Activated CD4-positive, alpha-beta T cell treated with anti-CD3 and anti-CD28 coated beads, Interleukin-2, Interleukin-4, amounts not matched to agents 100 ng/mL and 50 ng/mL, durations not matched to agents 16 hours and 8 hours (primary cell): ENCODE measurements around the gene HMGXB4.
"Not testable (repeated sequence)": the region's sequence is repeated elsewhere in the genome, so short reads cannot be mapped to it uniquely, and the experiment has no call there.

ENCODE experiments used
- DNase-seq: peaks from one replicate; pipeline ENCODE4 v3.0.0-alpha.2; 2020; ENCODE audit warnings: low spot score

The HMGXB4 gene, protein sequence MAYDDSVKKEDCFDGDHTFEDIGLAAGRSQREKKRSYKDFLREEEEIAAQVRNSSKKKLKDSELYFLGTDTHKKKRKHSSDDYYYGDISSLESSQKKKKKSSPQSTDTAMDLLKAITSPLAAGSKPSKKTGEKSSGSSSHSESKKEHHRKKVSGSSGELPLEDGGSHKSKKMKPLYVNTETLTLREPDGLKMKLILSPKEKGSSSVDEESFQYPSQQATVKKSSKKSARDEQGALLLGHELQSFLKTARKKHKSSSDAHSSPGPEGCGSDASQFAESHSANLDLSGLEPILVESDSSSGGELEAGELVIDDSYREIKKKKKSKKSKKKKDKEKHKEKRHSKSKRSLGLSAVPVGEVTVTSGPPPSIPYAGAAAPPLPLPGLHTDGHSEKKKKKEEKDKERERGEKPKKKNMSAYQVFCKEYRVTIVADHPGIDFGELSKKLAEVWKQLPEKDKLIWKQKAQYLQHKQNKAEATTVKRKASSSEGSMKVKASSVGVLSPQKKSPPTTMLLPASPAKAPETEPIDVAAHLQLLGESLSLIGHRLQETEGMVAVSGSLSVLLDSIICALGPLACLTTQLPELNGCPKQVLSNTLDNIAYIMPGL

DNA sequence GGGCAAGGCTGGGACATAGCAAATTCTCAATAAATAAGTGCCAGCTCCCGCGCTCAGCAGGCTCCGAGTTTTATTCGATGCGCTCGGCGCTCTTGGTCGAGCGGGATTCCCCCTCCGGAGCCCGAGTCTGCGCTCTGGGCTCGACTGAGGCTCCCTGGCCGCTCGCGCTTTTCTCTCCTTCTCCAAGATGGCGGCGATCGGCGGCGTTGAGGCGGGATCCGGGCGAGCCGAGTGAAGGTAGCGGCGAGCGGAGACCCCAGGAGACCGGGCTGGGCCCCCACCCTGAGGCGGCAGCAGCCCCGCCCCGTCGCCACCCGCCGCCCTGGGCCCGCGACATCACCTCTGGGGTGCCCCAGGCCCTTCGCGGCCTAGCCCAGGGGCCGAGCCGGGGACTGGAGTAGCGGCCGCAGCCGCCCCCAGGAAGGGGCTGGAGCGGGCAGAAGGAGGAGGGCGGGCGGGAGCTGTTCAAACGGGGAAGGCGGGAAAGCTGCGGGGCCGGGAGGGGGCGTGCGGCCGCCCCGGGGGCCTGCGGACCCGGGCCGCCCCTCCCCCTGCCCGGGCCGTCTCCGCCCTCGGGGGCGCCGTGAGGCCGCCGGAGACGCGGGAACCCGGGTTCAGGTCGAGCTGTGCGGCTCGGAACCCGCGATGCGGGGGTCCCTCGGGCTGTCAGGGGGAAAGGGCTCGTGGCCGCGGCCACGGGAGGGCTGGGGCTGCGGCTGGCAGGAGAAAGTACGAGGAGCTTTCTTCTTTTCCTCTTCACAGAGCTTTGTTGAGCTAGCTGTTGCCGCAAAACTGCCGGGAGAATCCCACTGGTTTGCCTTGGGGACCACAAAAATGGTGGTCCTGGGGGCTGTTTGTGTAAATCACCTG lies at the start of gene HMGXB4:
Gene HMGXB4, plus strand, starts transcription at position 173 of the 870 bp plus-strand sequence. CDS start 4,898 bp downstream, outside the sequence.
- peak; percentile 90 for DNase-seq

DNA sequence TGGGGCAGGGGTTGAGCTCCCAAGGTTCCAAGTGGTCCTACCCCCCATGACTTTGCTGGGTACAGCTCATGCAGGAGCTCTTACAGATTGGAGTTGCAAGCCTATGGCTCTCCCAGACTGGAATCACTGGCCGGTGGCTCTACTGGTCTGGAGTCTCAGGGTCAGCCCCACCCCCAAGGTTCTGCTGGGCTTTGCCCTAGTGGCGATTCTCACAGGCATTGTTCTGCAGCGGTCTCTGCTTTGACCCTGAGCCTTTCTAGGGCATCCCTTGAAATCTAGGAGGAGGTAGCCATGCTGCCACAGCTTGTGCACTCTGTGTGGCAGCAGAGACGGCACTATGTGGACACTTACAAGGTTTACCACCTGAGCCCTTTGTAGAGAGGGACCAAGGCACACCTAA lies 49.3 kb upstream of the HMGXB4 start:
- no peak for DNase-seq

DNA sequence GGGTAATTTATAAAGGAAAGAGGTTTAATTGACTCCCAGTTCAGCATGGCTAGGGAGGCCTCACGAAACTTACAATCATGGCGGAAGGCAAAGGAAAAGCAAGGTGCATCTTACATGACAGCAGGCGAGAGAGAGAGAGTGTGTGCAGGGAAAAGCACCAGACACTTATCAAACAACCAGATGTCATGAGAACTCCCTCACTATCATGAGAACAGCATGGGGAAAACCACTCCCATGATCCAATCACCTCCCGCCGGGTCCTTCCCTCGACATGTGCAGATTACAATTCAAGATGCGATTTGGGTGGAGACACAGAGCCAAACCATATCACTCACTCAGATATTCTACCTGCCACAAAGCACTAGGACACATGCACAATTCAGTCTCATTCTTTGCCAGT lies 48.1 kb upstream of the HMGXB4 start:
- no peak for DNase-seq

DNA sequence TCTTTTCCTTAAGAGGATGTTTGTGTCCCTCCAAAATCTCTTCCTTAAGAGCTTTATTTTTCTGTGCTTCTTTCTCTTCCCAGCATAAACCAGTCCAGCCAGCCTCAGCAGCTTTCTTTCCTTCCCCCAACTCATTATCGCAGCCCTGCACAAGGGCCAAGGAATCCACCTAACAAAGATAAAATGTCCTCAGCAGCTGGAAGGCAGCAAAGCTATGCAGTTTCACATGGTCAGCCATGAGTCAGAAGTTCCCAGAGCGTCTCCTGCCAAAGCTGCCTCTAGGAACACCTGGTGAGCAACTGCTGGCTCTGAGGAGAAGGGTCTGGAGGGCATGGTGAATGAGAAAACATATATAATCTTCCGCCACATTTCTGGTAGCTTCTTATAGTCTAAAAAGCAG lies 45.3 kb upstream of the HMGXB4 start:
- DNase-seq = no peak

DNA sequence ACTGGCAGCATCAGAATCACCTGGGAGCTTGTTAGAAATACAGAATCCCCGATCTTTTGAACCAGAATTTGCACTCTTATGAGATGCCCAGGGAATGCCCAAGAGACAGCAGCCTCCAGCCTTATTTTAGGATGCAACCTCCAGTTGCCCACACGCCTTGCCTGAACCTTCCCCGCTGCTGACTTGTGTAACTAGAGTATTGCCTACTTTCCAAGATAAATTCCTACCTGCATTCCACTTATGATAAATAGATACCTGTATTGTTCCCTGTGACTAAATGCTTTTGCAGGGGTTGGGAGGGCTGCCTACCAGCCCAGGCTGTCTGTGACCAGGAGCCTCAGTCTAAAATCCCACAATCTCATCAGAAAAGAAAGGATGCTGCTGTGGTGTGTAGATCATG lies 44.3 kb upstream of the HMGXB4 start:
- DNase-seq = no peak

DNA sequence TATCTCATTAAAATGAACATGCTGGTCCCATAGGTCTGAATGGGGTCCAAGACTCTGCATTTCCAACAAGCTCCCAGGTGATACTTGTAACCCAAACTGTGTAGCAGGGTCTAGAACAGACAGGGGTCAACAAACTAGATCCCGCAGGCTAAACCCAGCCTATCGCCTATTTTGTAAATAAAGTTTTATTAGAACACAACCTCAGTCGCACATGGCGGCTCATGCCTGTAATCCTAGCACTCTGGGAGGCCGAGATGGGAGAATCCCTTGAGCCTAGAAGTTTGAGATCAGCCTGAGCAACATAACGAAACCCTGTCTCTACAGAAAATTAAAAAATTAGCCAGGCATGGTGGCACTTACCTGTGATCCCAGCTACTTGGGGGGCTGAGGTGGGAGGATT lies 42.3 kb upstream of the HMGXB4 start:
- no peak for DNase-seq

DNA sequence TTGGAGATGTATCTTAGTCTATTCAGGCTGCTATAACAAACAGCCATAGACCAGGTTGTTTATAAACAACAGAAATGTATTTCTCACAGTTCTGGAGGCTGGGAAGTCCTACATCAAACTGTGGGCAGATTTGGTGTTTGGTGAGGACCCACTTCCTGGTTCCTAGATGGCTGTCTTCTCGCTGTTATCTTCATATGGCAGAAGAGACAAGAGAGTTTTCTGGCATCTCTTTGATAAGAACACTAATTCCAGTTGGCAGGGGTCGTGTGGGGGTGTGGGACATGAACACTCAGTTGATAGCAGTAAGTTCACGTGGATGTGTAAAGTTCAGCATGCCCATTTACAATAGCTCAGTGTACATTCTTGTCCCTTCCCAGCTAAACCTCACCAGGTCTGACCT lies 41.3 kb upstream of the HMGXB4 start:
- no peak for DNase-seq

DNA sequence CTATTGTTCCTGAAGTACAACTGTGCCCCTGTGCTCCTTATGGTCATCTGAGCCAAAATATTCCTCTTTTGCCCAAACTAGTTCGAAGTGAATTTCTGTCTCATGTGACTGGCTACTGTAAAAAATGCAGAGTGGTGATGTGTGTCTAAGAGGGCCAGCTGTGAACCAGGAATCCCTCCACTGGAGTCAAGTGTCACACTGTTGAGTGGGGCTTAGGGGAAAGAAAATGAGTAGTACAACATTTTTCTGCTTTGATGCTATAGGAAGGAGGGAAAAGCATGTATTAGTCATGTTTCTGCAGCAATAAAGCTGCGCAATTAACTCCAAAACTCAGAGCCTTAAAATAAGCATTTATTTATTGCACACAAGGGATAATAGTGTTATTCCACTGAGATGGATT lies 39.8 kb upstream of the HMGXB4 start:
- DNase-seq = no peak

DNA sequence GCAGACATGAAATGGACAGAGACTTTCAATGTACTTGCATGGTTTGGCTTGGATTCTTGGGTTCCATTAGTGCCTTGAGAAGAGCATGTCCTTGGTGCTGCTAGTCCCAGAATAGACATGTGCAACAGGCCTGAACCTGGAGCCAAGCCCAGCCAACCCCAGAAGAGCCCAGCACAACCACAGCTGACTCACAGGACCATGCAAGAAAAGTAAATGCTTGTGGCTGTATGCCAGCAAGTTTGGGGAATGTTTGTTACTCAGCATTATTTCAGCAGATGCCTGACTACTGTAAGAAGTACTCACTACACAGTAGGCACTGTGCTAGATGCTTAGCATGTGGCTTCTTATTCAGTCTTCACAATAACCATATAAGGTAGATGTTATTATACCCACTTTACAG lies 39.2 kb upstream of the HMGXB4 start:
- DNase-seq = no peak

DNA sequence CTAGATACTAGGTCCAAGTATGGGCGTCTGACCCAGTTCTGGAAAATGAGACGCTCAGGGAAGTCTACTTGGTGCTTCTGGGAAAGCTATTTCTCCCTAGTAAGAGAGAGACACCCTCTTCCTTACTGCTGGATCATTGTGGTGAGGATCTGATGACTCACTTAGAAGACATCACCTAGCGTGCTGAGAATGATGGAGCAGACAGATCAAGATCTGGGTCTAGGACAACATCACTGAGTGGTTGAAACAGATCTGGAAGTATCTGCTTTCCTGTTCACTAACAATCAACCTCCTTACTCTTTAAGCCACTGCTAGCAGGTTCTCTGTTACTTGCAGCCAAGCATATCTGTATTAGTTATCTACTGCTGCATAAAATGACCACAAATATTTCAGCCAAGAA lies 38.3 kb upstream of the HMGXB4 start:
- DNase-seq = no peak

DNA sequence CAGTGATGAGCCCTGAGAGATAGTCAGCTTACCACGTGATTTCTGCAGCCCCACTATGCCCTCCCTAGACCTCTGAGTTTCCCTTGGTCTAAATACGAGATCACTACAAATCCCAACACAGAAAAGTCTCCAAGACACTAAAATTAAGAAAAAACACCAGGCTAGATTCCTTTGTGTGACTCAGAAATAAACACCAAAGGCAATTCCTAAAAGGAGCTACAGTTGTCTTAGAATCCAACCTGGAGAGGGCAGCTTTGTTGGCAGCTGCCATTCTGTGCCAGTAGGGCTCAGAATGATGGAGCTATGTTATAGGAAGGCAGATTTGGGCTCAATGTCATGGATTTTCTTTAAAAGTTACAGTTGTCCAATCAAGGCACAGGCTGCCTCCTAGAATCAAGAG lies 37.1 kb upstream of the HMGXB4 start:
- no peak for DNase-seq

DNA sequence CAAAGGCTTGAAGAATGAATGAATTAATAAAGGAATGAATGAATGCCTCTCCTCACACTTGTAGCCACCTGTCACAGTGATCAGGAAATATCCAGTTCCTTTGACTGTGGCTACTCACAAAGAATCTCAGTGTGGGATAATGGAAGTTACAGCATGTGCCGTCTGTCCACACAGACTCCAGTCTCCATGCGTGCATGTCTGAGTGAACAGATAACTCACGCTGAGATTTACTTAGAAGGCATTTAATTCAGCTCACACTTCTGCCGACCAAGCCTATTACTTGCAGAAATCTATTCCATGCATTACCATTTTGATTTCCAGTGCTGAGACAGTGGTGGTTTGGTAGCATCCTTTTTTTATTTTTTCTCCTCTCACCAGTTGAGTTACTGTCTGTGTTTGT lies 32.3 kb upstream of the HMGXB4 start:
- DNase-seq = no peak

DNA sequence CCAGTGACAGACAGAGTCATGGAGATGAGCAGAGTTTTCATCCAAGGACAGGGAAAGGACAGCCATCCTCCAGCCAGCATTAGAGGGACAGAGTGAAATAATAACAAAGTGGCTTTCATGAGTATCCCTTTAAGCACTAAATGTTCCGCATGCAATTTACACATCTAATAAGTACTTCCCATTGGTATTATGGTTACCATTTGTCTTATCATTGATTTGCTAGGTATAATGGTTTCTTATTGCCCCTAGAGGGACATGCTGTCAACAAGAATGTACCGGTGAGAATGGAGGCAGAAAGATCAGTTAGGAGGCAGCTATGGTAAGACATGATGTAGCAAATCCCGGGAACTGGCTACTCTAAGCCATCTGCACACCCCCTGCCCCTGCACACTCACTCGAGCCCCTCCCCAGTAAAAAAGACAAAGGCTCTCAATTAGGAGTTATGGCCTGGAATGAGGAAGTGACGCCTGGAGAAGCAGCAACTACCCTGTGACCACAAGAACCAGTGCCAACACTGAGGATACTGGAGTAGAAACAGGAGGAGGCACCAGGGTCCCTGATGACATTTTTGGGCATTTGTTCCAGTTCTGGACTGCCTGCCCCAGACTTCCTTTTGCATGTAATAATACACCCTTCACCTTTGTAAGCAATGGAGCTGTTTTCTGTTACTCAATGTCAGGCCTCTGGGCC lies 30.2 kb upstream of the HMGXB4 start:
- DNase-seq = no peak

DNA sequence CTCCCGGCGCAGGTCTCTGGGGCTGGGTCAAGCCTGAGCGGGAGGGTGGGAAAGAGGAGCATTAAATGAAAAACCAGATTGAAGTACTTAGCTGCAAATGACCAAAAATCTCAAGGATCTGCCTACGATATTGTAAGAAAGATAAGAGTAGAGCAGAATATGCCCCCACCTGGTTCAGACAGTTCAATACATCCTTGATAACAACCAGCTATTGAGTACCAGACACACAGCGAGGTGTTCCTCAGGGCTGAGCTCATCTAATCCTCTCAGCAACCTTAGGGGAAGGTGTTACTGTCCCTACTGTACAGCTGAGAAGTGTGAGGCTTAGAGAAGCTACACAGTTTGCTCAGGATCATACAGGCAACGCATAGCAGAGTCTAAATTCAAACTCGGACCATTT lies 27.4 kb upstream of the HMGXB4 start:
- DNase-seq = no peak

DNA sequence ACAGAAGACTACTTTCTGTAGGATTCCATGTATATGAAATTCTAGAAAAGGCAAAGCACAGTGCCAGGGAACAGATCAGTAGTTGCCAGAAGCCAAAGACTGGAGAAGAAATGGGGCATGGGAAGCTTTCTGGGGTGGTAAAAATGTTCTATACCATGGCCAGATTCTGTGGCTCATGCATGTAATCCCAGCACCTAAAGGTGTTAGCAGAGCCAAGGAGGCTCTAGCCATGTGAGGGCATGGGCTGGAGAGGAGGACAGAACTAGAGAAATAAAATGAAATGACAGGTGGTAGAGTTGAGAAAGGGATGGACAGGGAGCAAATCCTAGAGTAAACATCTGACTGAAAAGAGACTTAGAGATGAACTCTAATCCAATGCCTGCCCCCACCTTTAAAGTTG lies 26.9 kb upstream of the HMGXB4 start:
- DNase-seq = no peak

DNA sequence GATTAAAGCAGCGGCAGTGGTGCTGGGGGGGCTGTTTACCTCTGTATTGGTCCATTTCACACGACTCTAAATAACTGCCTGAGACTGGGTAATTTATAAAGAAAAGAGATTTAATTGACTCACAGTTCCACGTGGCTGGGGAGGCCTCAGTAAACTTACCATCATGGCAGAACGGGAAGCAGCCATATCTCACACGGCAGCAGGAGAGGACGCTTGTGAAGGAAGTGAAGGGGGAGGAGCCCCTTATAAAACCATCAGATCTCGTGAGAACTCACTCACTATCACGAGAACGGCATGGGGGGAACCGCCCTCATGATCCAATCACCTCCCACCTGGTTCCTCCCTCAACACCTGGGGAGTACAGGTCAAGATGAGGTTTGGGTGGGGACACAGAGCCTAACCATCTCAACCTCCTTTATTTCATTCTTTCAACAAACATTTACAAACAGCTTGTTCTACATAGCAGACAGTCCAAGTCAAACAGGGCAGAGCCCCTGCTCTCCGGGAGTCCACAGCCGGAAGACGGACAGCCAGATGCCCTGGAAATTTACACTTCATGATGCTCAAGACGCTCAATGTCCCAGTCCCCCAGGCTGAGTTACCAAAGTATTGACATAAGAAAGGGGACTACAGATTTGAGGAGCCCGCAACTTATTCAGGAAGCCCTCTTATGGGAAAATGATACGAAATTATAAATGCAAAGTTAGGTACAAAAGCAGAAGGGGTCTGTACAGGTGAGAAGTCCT lies 26.3 kb upstream of the HMGXB4 start:
- peak; percentile 20 for DNase-seq

DNA sequence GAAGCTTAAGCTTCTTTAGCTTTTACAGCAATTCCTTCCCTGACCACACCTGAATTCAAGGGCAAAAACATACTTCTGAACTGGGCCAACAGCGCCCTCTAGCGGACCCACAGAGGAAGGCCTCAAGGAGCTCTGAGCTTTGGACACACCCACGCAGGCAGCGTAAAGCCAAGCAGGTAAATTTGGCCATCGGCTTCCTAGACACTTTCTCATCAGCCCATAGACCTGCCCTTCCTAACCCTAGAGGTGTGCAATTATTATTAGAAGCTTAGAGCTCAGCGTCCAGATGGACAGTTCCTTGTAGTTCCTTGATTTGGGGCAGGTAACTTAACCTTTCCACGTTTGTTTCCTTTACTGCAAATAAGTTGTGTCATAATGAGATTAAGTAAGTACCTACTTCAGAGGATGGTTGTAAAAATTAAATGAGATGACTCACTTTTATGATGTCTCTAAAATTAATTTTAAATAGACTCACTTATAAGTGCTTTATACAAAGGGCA lies 25.7 kb upstream of the HMGXB4 start:
- peak; percentile 76 for DNase-seq

DNA sequence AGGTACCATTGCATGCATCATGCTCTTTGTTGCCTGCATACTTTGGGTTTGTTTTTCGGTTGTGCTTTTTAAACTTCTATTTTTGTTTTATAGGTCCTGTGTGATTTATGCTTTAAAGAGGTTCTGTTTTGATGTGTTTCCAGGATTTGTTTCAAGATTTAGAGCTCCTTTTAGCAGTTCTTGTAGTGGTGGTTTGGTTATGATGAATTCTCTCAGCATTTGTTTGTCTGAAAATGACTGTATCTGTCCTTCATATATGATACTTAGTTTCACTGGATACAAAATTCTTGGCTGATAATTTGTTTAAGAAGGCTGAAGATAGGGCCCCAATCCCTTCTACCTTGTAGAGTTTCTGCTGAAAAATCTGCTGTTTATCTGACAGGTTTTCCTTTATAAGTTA lies 18.5 kb upstream of the HMGXB4 start:
- DNase-seq = peak; percentile 40

DNA sequence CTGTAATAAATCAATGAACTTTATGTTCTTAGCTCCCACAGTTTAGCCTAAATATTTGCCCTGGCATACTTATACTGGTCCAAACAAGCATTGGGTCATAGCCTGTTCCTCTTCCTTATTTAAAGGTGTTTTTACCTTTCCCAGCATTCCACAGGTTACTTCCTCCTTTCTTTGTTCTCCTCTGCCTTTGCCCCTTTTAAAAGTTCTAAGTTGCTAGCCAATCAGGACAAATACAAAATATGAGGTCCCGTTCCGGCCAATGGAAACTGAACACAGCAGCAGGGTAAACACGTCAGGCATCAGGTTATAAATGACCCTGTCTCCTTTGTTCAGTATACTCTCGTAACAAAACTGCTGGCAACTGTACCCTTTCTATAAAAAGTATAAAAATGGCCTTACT lies 12.8 kb upstream of the HMGXB4 start:
- not testable (repeated sequence) for DNase-seq

DNA sequence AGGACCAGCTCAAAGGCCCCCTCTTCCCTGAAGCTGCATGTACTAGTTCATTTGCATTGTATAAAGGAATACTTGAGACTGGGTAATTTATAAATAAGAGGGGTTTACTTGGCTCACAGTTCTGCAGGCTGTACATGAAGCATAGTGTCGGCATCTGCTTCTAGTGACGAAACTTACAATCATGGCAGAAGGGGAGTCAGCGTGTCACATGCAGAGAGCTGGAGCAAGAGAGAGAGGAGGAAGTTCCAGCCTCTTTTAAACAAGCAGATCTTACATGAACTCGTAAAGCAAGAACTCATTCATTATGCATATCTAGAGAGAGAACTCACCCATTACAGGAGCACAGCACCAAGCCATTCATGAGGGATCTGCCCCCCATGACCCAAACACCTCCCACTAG lies 7.1 kb upstream of the HMGXB4 start:
- no peak for DNase-seq

DNA sequence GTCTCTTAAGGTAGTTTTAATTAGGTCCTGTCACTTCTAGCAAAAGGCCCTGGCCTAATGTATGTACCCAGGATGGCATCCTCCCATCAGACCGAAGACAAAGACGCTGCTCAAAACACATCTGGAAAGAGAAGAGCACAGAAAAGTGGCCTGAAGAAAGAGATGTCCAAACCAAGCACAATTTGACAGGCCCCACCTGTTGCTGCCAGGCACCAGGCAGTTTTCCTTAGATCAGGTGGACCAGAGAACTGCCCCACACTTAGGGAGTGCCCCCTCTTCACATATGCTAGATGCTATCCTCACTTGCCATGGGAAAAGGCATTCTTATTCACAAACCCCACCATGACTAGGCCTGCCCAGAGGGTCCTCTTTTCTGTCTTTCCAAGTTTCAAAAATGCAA lies 3.3 kb upstream of the HMGXB4 start:
- no peak for DNase-seq

DNA sequence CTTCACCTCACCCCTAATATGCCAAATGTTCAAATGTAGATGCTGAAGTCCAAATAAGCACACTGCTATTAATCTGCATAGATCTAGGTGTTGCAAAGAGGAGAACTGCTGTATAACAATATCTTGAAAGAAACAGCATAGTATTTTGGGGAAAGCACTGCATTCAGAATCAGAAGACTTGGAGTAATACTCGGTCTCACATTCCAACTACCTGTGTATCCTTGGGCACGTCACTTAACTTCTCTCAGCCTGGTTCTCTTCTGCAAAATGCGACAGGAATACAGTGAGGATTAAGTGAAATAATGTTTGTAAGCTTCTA lies 332 bp upstream of the HMGXB4 start:
- DNase-seq = no peak
